ENCODE results near the gene BPI. TPM values are rescaled to one million over a fixed set of nuclear protein-coding genes. Genes with fewer than 3 reads are reported as not detected.

The BPI gene
- polyA plus RNA-seq, 1 of the 3 experiments (the other 2 are of a cell fraction) = not detected

- Histone ChIP-seq H3K9me3 (no peaks in the 10 kb centered on the region), H3K9ac (no peak overlapping the region), H3K9me2 (no peaks in the 10 kb centered on the region), H3K27me3 (ENCODE audit: insufficient read depth) (peaks cover 4% of the 10 kb centered on the region; the same call in 1 of the 2 replicates), H3F3A (replicated peaks; ENCODE audit: insufficient read depth) (no peaks in the 10 kb centered on the region), H2AFZ (ENCODE audit: low read depth) (no peak overlapping the region), H3K79me2 (ENCODE audit: insufficient read depth) (no peaks in the 10 kb centered on the region), H4K20me1 (ENCODE audit: insufficient read depth) (no peaks in the 10 kb centered on the region), H3K4me1 (ENCODE audit: control insufficient read depth in 1 of 2, insufficient read depth in 2 of 2, low read depth in 1 of 2, low read length in 1 of 2) (no peaks in the 10 kb centered on the region), H3K27ac (ENCODE audit: low read depth in 2 of 2, low read length in 1 of 2) (no peak overlapping the region), H3K4me2 (no peak overlapping the region), H3K4me3 (ENCODE audit: low read depth in 2 of 2, low read length in 1 of 2) (no peak overlapping the region), H3K36me3 (replicated peaks in 1 of 2; ENCODE audit: control insufficient read depth in 1 of 2, insufficient read depth in 2 of 2, low read length in 1 of 2) (no peaks in the 10 kb centered on the region)
- CTCF ChIA-PET = no interaction called here
- DNase-seq = no peak
- POLR2A ChIA-PET = no interaction called here
- 63% methylated on average over 5 of the region's 8 CpGs for WGBS (ENCODE audit: low lambda C conversion rate)
- TF ChIP-seq, protein P1, sequence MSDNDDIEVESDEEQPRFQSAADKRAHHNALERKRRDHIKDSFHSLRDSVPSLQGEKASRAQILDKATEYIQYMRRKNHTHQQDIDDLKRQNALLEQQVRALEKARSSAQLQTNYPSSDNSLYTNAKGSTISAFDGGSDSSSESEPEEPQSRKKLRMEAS (IDR thresholded peaks at IDR 0.05; ENCODE audit: low read depth) = no peak
- TF ChIP-seq ZBTB33 (IDR thresholded peaks at IDR 0.05; ENCODE audit: borderline replicate concordance, low read depth) (no peak), PBX3 (IDR thresholded peaks at IDR 0.05) (no peak), USF2 (IDR thresholded peaks at IDR 0.05; ENCODE audit: borderline replicate concordance, low read depth, low read length) (no peak), POLR2AphosphoS5 (IDR thresholded peaks at IDR 0.05; ENCODE audit: low read depth, low read length) (no peak), TCF12 (IDR thresholded peaks at IDR 0.05) (no peak), FOXJ3 (CRISPR knock-in tag; IDR thresholded peaks at IDR 0.05) (no peak), FOXM1 (IDR thresholded peaks at IDR 0.05; ENCODE audit: low read depth) (no peak), CHD2 (IDR thresholded peaks at IDR 0.05; ENCODE audit: low read length, partially characterized antibody) (no peak), RFX5 (IDR thresholded peaks at IDR 0.05; ENCODE audit: low read length) (no peak), TAF1 (IDR thresholded peaks at IDR 0.05; ENCODE audit: borderline replicate concordance, low read depth, low read length) (no peak), USF1 (IDR thresholded peaks at IDR 0.05; ENCODE audit: borderline replicate concordance, low read depth) (no peak)
- TF ChIP-seq, protein P2, sequence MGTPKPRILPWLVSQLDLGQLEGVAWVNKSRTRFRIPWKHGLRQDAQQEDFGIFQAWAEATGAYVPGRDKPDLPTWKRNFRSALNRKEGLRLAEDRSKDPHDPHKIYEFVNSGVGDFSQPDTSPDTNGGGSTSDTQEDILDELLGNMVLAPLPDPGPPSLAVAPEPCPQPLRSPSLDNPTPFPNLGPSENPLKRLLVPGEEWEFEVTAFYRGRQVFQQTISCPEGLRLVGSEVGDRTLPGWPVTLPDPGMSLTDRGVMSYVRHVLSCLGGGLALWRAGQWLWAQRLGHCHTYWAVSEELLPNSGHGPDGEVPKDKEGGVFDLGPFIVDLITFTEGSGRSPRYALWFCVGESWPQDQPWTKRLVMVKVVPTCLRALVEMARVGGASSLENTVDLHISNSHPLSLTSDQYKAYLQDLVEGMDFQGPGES (IDR thresholded peaks at IDR 0.05; ENCODE audit: low read depth, low read length) = no peak
- TF ChIP-seq, protein P3, sequence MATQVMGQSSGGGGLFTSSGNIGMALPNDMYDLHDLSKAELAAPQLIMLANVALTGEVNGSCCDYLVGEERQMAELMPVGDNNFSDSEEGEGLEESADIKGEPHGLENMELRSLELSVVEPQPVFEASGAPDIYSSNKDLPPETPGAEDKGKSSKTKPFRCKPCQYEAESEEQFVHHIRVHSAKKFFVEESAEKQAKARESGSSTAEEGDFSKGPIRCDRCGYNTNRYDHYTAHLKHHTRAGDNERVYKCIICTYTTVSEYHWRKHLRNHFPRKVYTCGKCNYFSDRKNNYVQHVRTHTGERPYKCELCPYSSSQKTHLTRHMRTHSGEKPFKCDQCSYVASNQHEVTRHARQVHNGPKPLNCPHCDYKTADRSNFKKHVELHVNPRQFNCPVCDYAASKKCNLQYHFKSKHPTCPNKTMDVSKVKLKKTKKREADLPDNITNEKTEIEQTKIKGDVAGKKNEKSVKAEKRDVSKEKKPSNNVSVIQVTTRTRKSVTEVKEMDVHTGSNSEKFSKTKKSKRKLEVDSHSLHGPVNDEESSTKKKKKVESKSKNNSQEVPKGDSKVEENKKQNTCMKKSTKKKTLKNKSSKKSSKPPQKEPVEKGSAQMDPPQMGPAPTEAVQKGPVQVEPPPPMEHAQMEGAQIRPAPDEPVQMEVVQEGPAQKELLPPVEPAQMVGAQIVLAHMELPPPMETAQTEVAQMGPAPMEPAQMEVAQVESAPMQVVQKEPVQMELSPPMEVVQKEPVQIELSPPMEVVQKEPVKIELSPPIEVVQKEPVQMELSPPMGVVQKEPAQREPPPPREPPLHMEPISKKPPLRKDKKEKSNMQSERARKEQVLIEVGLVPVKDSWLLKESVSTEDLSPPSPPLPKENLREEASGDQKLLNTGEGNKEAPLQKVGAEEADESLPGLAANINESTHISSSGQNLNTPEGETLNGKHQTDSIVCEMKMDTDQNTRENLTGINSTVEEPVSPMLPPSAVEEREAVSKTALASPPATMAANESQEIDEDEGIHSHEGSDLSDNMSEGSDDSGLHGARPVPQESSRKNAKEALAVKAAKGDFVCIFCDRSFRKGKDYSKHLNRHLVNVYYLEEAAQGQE (IDR thresholded peaks at IDR 0.05; ENCODE audit: low read depth, low read length) = no peak
Measured at GRCh38 chr20:38334016-38334415, 30.1 kb downstream of the BPI start.

All from SK-N-SH (cell line).